K562 (cell line): ENCODE data around the gene C4BPB. TPM values are rescaled to one million over a fixed set of nuclear protein-coding genes. Genes with fewer than 3 reads are reported as not detected.

Experiments used
- ATAC-seq: fragments of 200-7000 bp; cut with Tn5 transposase; 3 replicates; pipeline ENCODE4 v1.9.1; 2020; ENCODE audit warnings: moderate library complexity
- BruUV-seq: library from RNA; stranded (reverse); fragments of 400-500 nt; replicated peaks from 2 replicates; lab custom pipeline; 2021; lab: Mats Ljungman, UMichigan
- CTCF ChIA-PET: fragments of 300-600 bp; formaldehyde crosslinking; extraction: SDS; loops from one replicate; lab custom pipeline; 2021; ENCODE audit warnings: low intra/inter-chr PET ratio; lab: Yijun Ruan, JAX
- POLR2A ChIA-PET: fragments of 300-600, 350-650 bp; sonication (Branson Sonifier 250); formaldehyde crosslinking; extraction: SDS; loops from one replicate; lab custom pipeline; 2021; ENCODE audit warnings: antibody characterized with exemption, inconsistent platforms; lab: Yijun Ruan, JAX
- DNase-seq, 4 experiments: peaks; one replicate each; pipeline versions ENCODE4 v3.0.0 to v3.0.0-alpha.2; 2011 to 2018; ENCODE audit warnings: low spot score in 3 of 4, mixed read lengths in 3 of 4; ENCODE audit errors: extremely low read depth in 1 of 4
- FAIRE-seq: peaks from 2 replicates; lab custom pipeline; 2011; peaks lifted over from hg19 to GRCh38; lab: Jason Lieb, UNC
- H2AFZ ChIP-seq: 2 replicates; pipeline ENCODE4 v1.6.0; 2011; ENCODE audit warnings: low read depth, low read length, control low read depth, inconsistent platforms
- H3K27ac ChIP-seq: fragments of 200-600 bp; 3 replicates; pipeline ENCODE4 v1.8.0; 2011; ENCODE audit warnings: low read depth, mild to moderate bottlenecking, control low read depth, inconsistent platforms, low read length, moderate library complexity, mixed read lengths; ENCODE audit errors: extremely low read depth
- H3K27me3 ChIP-seq, 2 experiments: fragments of 300-600 bp in 1 of 2; 2 replicates in 1 of 2; 3 replicates in 1 of 2; pipeline versions ENCODE4 v1.6.0 to v1.8.0; 2011; ENCODE audit warnings: inconsistent platforms in 2 of 2, low read length in 2 of 2, mild to moderate bottlenecking in 1 of 2, mixed read lengths in 1 of 2, moderate library complexity in 1 of 2; ENCODE audit not compliant: control insufficient read depth in 2 of 2, insufficient read depth in 2 of 2
- H3K36me3 ChIP-seq: fragments of 300-600 bp; 3 replicates; pipeline ENCODE4 v1.8.0; 2011; ENCODE audit warnings: mild to moderate bottlenecking, low read length, inconsistent platforms; ENCODE audit not compliant: control insufficient read depth, insufficient read depth
- H3K4me1 ChIP-seq, 2 experiments: fragments of 200-600 bp in 1 of 2; replicated peaks in 1 of 2; 2 replicates in 1 of 2; 3 replicates in 1 of 2; pipeline versions ENCODE4 v1.5.1 to v1.8.0; 2011; ENCODE audit warnings: inconsistent platforms in 2 of 2, low read length in 2 of 2, mild to moderate bottlenecking in 1 of 2, mixed read lengths in 1 of 2, moderate library complexity in 1 of 2; ENCODE audit not compliant: control insufficient read depth in 2 of 2, insufficient read depth in 2 of 2
- H3K4me2 ChIP-seq: 2 replicates; pipeline ENCODE4 v1.6.1; 2011; ENCODE audit warnings: low read length, control low read depth, inconsistent platforms, mixed read lengths; ENCODE audit not compliant: insufficient read depth
- H3K4me3 ChIP-seq: fragments of 200-600 bp; sonication (generic), shearing (Covaris generic); 2 replicates; pipeline ENCODE4 v1.5.1; 2016; ENCODE audit warnings: control low read depth, inconsistent platforms
- H3K79me2 ChIP-seq: fragments of 200-600 bp; 3 replicates; pipeline ENCODE4 v1.8.0; 2011; ENCODE audit warnings: low read length, inconsistent platforms; ENCODE audit not compliant: control insufficient read depth, insufficient read depth
- H3K9ac ChIP-seq, 2 experiments: 2 replicates each; pipeline versions ENCODE4 v1.6.0 to v1.6.1; 2011; ENCODE audit warnings: low read depth in 2 of 2, low read length in 2 of 2, control low read depth in 1 of 2, inconsistent platforms in 1 of 2, mild to moderate bottlenecking in 1 of 2, mixed read lengths in 1 of 2; ENCODE audit not compliant: insufficient read depth in 1 of 2
- H3K9me1 ChIP-seq: one replicate; pipeline ENCODE4 v1.6.0; 2011; ENCODE audit warnings: inconsistent platforms, mild to moderate bottlenecking, low read length, moderate library complexity; ENCODE audit not compliant: control insufficient read depth, insufficient read depth
- H3K9me3 ChIP-seq: replicated peaks from 2 replicates; pipeline ENCODE4 v1.5.1; 2011; ENCODE audit warnings: low read depth, low read length, inconsistent platforms; ENCODE audit not compliant: control insufficient read depth, insufficient read depth
- H4K20me1 ChIP-seq: replicated peaks from 2 replicates; pipeline ENCODE4 v1.6.1; 2011; ENCODE audit warnings: low read length, inconsistent platforms, mixed read lengths; ENCODE audit not compliant: control insufficient read depth, insufficient read depth
- CXXC5 ChIP-seq: fragments of 250-450 bp; sonication (Bioruptor Pico); IDR thresholded peaks from 2 replicates; pipeline ENCODE4 v1.8.0; 2022; ENCODE audit warnings: inconsistent platforms, mild to moderate bottlenecking, moderate library complexity
- ERF ChIP-seq: fragments of 450-650 bp; formaldehyde crosslinking; IDR thresholded peaks from 2 replicates; pipeline ENCODE4 v1.4.0; 2020; ENCODE audit warnings: mild to moderate bottlenecking, mixed read lengths
- ESRRA ChIP-seq: fragments of 450-650 bp; IDR thresholded peaks from 2 replicates; pipeline ENCODE4 v1.6.1; 2014; ENCODE audit warnings: low read depth, mild to moderate bottlenecking, moderate library complexity, borderline replicate concordance
- HDGF ChIP-seq: fragments of 450-650 bp; IDR thresholded peaks from 2 replicates; pipeline ENCODE4 v1.6.1; 2016
- IFI16 ChIP-seq: fragments of 250-450 bp; sonication (Bioruptor Pico); IDR thresholded peaks from 2 replicates; pipeline ENCODE4 v2.1.2; 2022; ENCODE audit warnings: mild to moderate bottlenecking, inconsistent platforms
- NCOA1 ChIP-seq: fragments of 450-650 bp; IDR thresholded peaks from 2 replicates; pipeline ENCODE4 v1.6.1; 2016; ENCODE audit warnings: low read depth
- PHF20 ChIP-seq: fragments of 450-650 bp; IDR thresholded peaks from 2 replicates; pipeline ENCODE4 v1.6.1; 2018; ENCODE audit not compliant: partially characterized antibody
- RAD21 ChIP-seq, 2 experiments: fragments of 250-450 bp in 1 of 2; fragments of 450-650 bp in 1 of 2; sonication (Bioruptor Pico) in 1 of 2; formaldehyde crosslinking in 1 of 2; IDR thresholded peaks in 1 of 2; conservative IDR thresholded peaks in 1 of 2; 2 replicates each; pipeline versions ENCODE4 v1.4.0 to v1.8.0; 2020 to 2022; ENCODE audit warnings: mild to moderate bottlenecking in 2 of 2, moderate library complexity in 1 of 2
- TOE1 ChIP-seq, 2 experiments: fragments of 450-650 bp in 1 of 2; sonication (generic) in 1 of 2; formaldehyde crosslinking in 1 of 2; IDR thresholded peaks; 2 replicates each; pipeline versions ENCODE4 v1.7.1 to v1.8.0; 2016 to 2022; ENCODE audit warnings: borderline replicate concordance in 2 of 2, mild to moderate bottlenecking in 2 of 2, antibody characterized with exemption in 1 of 2, inconsistent platforms in 1 of 2, low read depth in 1 of 2, missing genetic modification reagents in 1 of 2, moderate library complexity in 1 of 2
- ZNF121 ChIP-seq: sonication (generic); formaldehyde crosslinking; conservative IDR thresholded peaks from 2 replicates; pipeline ENCODE4 v1.8.0; 2022; ENCODE audit warnings: missing genetic modification reagents
- ZNF444 ChIP-seq: fragments of 250-450 bp; sonication (Bioruptor Pico); IDR thresholded peaks from 2 replicates; pipeline ENCODE4 v1.4.0; 2020; ENCODE audit warnings: mild to moderate bottlenecking, moderate library complexity
- WGBS: fragments of 100-300 bp; shearing (Covaris generic); methylation state at CpG from one replicate; pipeline ENCODE4 v1.1.6; 2016; ENCODE audit warnings: low coverage, mixed read lengths; ENCODE audit not compliant: insufficient coverage; ENCODE audit errors: missing lambda C conversion rate; 5-methylcytosine and 5-hydroxymethylcytosine counted together
- in situ Hi-C: fragments of 300-500 bp; cut with MboI; formaldehyde crosslinking; loops from 4 replicates; pipeline ENCODE4 v1.15.0; 2018; ENCODE audit warnings: inconsistent platforms, mixed read lengths
- intact Hi-C: fragments of 100-400 bp; cut with micrococcal nuclease; formaldehyde crosslinking; loops from 2 replicates; pipeline ENCODE4 v1.14.2; 2022
- polyA plus RNA-seq, 8 experiments: library from polyadenylated mRNA; depleted of rRNA in 4 of 8; stranded (reverse) in 5 of 8; unstranded in 3 of 8; fragments of >200 nt; fragmentation: Nextera tagmentation in 2 of 8; fragmentation: Illumina TruSeq in 1 of 8; extraction: Ambion mirVana in 2 of 8; extraction: Trizol in 1 of 8; gene quantifications; 2 replicates each; pipeline versions ENCODE4 v1.2.1 to v1.2.3, GENCODE V29; 2011 to 2014; ENCODE audit warnings: inconsistent platforms in 1 of 8, missing spikeins in 1 of 8
- total RNA-seq, 7 experiments: library from RNA; depleted of rRNA in 6 of 7; stranded (reverse); fragments of >200 nt in 6 of 7; fragmentation: Illumina TruSeq in 2 of 7; extraction: Trizol in 2 of 7; gene quantifications; 2 replicates each; pipeline versions ENCODE4 v1.2.1 to v1.2.3, GENCODE V29; 2011 to 2021; ENCODE audit warnings: low replicate concordance in 1 of 7
- TF ChIP-seq, protein P1 (sequence below): fragments of 250-450 bp; sonication (Bioruptor Pico); IDR thresholded peaks from 2 replicates; pipeline ENCODE4 v1.8.0; 2021; ENCODE audit warnings: mild to moderate bottlenecking, moderate library complexity
- TF ChIP-seq, protein P2 (sequence below), 2 experiments: fragments of 450-650 bp; IDR thresholded peaks; 2 replicates each; pipeline ENCODE4 v1.6.1; 2016; ENCODE audit warnings: mild to moderate bottlenecking in 2 of 2, borderline replicate concordance in 1 of 2, low read depth in 1 of 2, moderate library complexity in 1 of 2

C4BPB gene
- total and polyA plus RNA-seq, 9 of the 15 experiments (the other 6 are each of a cell fraction or from before 2014, with no cell fraction given), result not detected

DNA sequence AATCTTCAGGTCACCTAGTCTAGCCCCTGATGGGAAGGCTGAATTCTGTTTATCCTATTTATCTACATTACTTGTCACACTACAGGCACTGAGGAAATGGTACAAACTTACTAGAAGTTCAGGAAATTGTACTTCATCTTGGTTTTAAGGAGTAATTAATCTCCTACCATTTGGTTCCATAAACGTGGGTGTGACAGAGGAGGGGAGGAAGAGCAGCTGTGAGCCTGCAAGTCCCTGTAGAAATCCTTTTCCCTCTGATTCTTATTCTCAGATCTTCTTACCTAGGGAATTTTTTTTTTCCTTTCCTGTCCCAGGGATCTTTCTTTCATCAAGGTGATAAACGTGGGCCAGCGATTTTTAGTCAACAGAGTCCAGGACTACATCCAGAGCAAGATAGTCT, 21.5 kb upstream of the C4BPB start (continued):
- TF ChIP-seq, protein P1, sequence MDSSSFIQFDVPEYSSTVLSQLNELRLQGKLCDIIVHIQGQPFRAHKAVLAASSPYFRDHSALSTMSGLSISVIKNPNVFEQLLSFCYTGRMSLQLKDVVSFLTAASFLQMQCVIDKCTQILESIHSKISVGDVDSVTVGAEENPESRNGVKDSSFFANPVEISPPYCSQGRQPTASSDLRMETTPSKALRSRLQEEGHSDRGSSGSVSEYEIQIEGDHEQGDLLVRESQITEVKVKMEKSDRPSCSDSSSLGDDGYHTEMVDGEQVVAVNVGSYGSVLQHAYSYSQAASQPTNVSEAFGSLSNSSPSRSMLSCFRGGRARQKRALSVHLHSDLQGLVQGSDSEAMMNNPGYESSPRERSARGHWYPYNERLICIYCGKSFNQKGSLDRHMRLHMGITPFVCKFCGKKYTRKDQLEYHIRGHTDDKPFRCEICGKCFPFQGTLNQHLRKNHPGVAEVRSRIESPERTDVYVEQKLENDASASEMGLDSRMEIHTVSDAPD, result no peak
- TF ChIP-seq NCOA1, result no peak

DNA sequence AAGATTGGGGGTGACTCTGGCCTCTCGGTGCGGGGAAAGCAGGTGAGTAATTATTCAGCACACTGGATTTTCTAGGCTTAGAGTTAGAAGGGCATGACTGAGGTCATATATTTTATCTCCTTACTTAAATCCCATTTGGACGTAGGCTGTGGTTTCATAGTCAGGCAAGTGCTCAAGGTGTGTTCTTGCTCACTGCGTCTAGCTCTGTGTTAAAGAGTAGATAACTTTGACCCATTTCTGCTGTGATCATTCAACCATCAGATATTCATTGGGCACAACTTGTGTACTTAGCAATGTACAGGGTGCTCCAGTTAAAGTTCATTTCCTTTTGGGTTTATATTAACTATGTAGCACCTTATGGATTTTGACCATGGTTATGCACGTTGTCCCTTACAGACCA, 21.0 kb upstream of the C4BPB start:
- Histone ChIP-seq H3K79me2 (no peaks in the 10 kb centered on the region), H4K20me1 (no peaks in the 10 kb centered on the region), H3K4me1 (no peaks in the 10 kb centered on the region), H3K9me3 (no peaks in the 10 kb centered on the region), H3K36me3 (peaks cover 81% of the 10 kb centered on the region), H3K27ac (no peak overlapping the region), H3K9me1 (no peaks in the 10 kb centered on the region), H3K9ac (no peak overlapping the region), H3K4me2 (no peak overlapping the region), H3K27me3 (no peaks in the 10 kb centered on the region), H3K4me3 (no peak overlapping the region), H2AFZ (no peak overlapping the region)
- WGBS, result 65% methylated on average over 5 of the region's 5 CpGs
- no TSS peak for BruUV-seq
- DNase-seq (no peak), ATAC-seq (no peak), FAIRE-seq (no peak)
- no peak for TF ChIP-seq RAD21 (CRISPR knock-in tag; conservative IDR thresholded peaks at IDR 0.05 in 1 of 2, IDR thresholded peaks at IDR 0.05 in 1 of 2)
- TF ChIP-seq IFI16 (CRISPR knock-in tag), result no peak
- no peak for TF ChIP-seq ZNF121 (CRISPR knock-in tag)
- TF ChIP-seq CXXC5 (CRISPR knock-in tag), result no peak
- TF ChIP-seq HDGF, result no peak
- TF ChIP-seq ERF, result no peak
- TF ChIP-seq PHF20, result no peak
- TF ChIP-seq ZNF444, result no peak
- TF ChIP-seq, protein P2, sequence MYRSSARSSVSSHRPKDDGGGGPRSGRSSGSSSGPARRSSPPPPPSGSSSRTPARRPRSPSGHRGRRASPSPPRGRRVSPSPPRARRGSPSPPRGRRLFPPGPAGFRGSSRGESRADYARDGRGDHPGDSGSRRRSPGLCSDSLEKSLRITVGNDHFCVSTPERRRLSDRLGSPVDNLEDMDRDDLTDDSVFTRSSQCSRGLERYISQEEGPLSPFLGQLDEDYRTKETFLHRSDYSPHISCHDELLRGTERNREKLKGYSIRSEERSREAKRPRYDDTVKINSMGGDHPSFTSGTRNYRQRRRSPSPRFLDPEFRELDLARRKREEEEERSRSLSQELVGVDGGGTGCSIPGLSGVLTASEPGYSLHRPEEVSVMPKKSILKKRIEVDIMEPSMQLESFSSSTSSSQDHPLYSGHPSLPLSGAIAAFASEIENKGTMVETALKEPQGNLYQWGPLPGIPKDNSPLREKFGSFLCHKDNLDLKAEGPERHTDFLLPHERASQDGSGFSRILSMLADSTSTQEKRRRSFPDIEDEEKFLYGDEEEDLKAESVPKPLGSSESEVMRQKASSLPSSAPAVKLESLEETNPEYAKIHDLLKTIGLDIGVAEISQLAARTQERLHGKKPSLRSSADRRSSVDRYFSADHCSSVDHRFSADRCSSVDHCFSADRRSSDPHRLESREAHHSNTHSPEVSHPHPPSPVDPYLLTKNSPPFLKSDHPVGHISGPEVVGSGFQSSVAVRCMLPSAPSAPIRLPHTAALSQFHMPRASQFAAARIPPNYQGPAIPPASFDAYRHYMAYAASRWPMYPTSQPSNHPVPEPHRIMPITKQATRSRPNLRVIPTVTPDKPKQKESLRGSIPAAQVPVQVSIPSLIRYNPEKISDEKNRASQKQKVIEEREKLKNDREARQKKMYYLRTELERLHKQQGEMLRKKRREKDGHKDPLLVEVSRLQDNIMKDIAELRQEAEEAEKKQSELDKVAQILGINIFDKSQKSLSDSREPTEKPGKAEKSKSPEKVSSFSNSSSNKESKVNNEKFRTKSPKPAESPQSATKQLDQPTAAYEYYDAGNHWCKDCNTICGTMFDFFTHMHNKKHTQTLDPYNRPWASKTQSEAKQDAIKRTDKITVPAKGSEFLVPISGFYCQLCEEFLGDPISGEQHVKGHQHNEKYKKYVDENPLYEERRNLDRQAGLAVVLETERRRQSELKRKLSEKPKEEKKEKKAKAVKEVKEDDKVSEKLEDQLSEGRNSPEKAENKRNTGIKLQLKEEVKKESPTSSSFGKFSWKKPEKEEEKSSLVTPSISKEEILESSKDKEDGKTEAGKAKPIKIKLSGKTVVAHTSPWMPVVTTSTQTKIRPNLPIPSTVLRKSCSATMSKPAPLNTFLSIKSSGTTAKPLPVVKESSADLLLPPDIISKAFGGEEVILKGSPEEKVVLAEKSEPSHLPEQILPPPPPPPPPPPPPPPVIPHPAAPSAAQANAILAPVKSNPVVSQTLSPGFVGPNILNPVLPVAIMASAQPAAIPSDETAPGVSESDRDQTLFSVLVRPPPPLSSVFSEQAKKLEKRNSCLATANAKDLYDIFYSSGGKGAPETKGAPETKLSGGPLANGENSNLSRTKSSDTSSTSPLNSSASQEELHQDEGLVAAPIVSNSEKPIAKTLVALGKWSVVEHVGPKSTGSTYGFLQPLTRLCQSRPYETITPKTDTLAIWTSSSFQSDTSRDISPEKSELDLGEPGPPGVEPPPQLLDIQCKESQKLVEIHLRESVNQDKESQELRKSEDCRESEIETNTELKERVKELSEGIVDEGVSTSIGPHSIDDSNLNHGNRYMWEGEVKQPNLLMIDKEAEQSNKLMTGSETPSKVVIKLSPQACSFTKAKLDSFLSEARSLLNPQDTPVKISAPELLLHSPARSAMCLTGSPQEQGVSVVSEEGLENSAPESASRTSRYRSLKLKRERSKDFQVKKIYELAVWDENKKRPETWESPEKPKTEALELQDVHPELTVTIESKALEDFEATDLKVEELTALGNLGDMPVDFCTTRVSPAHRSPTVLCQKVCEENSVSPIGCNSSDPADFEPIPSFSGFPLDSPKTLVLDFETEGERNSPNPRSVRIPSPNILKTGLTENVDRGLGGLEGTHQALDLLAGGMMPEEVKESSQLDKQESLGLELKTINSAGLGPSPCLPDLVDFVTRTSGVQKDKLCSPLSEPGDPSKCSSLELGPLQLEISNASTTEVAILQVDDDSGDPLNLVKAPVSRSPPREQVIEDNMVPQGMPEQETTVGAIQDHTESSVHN (IDR thresholded peaks at IDR 0.05; ENCODE audit: borderline replicate concordance in 1 of 2, low read depth in 1 of 2), result no peak
- no peak for TF ChIP-seq TOE1 (IDR thresholded peaks at IDR 0.05; ENCODE audit: borderline replicate concordance)
- no peak for TF ChIP-seq TOE1 (CRISPR knock-in tag; IDR thresholded peaks at IDR 0.05; ENCODE audit: borderline replicate concordance, low read depth)
- no peak for TF ChIP-seq ESRRA
- POLR2A ChIA-PET, result no interaction called here
- in situ Hi-C loops (no loop called here), intact Hi-C loops (no loop called here)
- CTCF ChIA-PET, result no interaction called here
